ENCODE results near the gene PRKACA. TPM values are rescaled to one million over a fixed set of nuclear protein-coding genes. Genes with fewer than 3 reads are reported as not detected.
A peak's percentile ranks its signal among the peaks of the same experiment; 100 is the strongest.

The PRKACA gene
- total and polyA plus RNA-seq, 4 donors: 43.7 to 103 (median 67.9) TPM

DNA sequence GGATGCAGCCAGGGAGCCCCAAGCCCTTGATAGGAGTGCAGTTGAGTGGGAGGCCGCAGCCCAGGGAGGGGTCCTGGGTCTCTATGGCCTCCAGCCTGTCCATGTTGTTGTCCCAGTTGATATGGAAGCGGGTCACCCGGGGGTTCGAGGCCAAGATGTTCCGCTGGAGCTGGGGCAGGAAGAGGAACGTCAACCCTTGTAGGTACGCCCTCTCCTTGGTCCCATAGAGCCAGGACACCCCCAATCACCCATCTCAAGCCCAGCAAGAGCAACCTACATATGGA is 2.9 kb upstream of the PRKACA start:
- ATAC-seq (ENCODE audit: insufficient read depth, low FRiP score): no peak
- H3K27ac ChIP-seq (ENCODE audit: low read depth in 1 of 2, low read length in 1 of 2): peak overlapping the region in 1 of 2 donors; percentile 9
- H3K4me3 ChIP-seq: no peak overlapping the region
- H3K27me3 ChIP-seq (ENCODE audit: control insufficient read depth in 3 of 3, insufficient read depth in 3 of 3, low read length in 2 of 3): no peaks in the 10 kb centered on the region
- peaks cover 0 to 3% (median 0%) of the 10 kb centered on the region in 4 donors for H3K36me3 ChIP-seq (ENCODE audit: control insufficient read depth in 4 of 4, insufficient read depth in 4 of 4, low read length in 4 of 4)
- H3K9me3 ChIP-seq (ENCODE audit: control insufficient read depth in 4 of 4, insufficient read depth in 3 of 4, low read length in 3 of 4): no peaks in the 10 kb centered on the region
- 94% methylated on average over 7 of the region's 7 CpGs for WGBS, 2 donors
- no peak overlapping the region for H3K9ac ChIP-seq (ENCODE audit: insufficient read depth in 1 of 2, low read length in 2 of 2)
- H3K4me1 ChIP-seq (ENCODE audit: control insufficient read depth in 5 of 5, insufficient read depth in 5 of 5, low read length in 5 of 5): peaks cover 4 to 29% (median 16%) of the 10 kb centered on the region in 5 donors
- TF ChIP-seq, protein P1, sequence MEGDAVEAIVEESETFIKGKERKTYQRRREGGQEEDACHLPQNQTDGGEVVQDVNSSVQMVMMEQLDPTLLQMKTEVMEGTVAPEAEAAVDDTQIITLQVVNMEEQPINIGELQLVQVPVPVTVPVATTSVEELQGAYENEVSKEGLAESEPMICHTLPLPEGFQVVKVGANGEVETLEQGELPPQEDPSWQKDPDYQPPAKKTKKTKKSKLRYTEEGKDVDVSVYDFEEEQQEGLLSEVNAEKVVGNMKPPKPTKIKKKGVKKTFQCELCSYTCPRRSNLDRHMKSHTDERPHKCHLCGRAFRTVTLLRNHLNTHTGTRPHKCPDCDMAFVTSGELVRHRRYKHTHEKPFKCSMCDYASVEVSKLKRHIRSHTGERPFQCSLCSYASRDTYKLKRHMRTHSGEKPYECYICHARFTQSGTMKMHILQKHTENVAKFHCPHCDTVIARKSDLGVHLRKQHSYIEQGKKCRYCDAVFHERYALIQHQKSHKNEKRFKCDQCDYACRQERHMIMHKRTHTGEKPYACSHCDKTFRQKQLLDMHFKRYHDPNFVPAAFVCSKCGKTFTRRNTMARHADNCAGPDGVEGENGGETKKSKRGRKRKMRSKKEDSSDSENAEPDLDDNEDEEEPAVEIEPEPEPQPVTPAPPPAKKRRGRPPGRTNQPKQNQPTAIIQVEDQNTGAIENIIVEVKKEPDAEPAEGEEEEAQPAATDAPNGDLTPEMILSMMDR (IDR thresholded peaks at IDR 0.05; ENCODE audit: control extremely low read depth, extremely low read depth): no peak
- DNase-seq: no peak

GRCh38 chr19:14119644-14120496 is 2.3 kb upstream of the PRKACA start:
- H3K9ac ChIP-seq (ENCODE audit: insufficient read depth in 1 of 2, low read length in 2 of 2): no peak overlapping the region
- 86 to 94% methylated on average over 7 of the region's 7 CpGs for WGBS, 2 donors
- no peak for DNase-seq

DNA sequence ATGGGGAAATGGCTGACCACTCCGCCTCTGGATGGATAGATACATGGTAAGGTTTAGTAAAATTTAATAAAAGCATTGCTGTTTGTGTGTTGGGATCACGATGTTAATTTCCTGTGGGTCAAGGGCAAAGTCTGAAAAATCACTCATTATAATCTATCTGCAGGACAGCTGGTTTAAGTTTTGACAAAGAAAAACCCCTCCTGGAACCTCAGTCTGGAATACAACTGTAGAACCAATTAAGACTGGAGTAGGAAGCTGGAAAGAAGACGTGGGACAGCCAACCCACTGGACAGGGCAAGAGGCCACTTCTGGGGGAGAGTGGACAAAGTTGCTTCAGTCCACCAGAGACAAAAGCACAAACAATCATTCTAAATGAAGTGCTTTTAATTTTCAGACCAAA is 1.6 kb upstream of the PRKACA start:
- ATAC-seq (ENCODE audit: insufficient read depth, low FRiP score) (no peak), DNase-seq (no peak)
- TF ChIP-seq, protein P1 (IDR thresholded peaks at IDR 0.05; ENCODE audit: control extremely low read depth, extremely low read depth): no peak
- no peak overlapping the region for H3K4me3 ChIP-seq
- no peaks in the 10 kb centered on the region for H3K27me3 ChIP-seq (ENCODE audit: control insufficient read depth in 3 of 3, insufficient read depth in 3 of 3, low read length in 2 of 3)
- H3K36me3 ChIP-seq (ENCODE audit: control insufficient read depth in 4 of 4, insufficient read depth in 4 of 4, low read length in 4 of 4): peaks cover 0 to 2% (median 0%) of the 10 kb centered on the region in 4 donors
- peaks cover 5 to 31% (median 17%) of the 10 kb centered on the region in 5 donors for H3K4me1 ChIP-seq (ENCODE audit: control insufficient read depth in 5 of 5, insufficient read depth in 5 of 5, low read length in 5 of 5)
- peak overlapping the region; percentile 95 for H3K27ac ChIP-seq (ENCODE audit: low read depth in 1 of 2, low read length in 1 of 2)
- 24 to 37% methylated on average over 3 of the region's 3 CpGs for WGBS, 2 donors
- peak overlapping the region in 1 of 2 donors; percentile 67 for H3K9ac ChIP-seq (ENCODE audit: insufficient read depth in 1 of 2, low read length in 2 of 2)
- H3K9me3 ChIP-seq (ENCODE audit: control insufficient read depth in 4 of 4, insufficient read depth in 3 of 4, low read length in 3 of 4): no peaks in the 10 kb centered on the region

More at GRCh38 chr19:14119644-14120496, 2.3 kb upstream of the PRKACA start:
- TF ChIP-seq, protein P1 (IDR thresholded peaks at IDR 0.05; ENCODE audit: control extremely low read depth, extremely low read depth): no peak
- Histone ChIP-seq H3K9me3 (ENCODE audit: control insufficient read depth in 4 of 4, insufficient read depth in 3 of 4, low read length in 3 of 4) (no peaks in the 10 kb centered on the region), H3K4me1 (ENCODE audit: control insufficient read depth in 5 of 5, insufficient read depth in 5 of 5, low read length in 5 of 5) (peaks cover 5 to 29% (median 17%) of the 10 kb centered on the region in 5 donors), H3K4me3 (no peak overlapping the region), H3K27ac (ENCODE audit: low read depth in 1 of 2, low read length in 1 of 2) (peak overlapping the region; percentile 95), H3K27me3 (ENCODE audit: control insufficient read depth in 3 of 3, insufficient read depth in 3 of 3, low read length in 2 of 3) (no peaks in the 10 kb centered on the region), H3K36me3 (ENCODE audit: control insufficient read depth in 4 of 4, insufficient read depth in 4 of 4, low read length in 4 of 4) (peaks cover 0 to 5% (median 0%) of the 10 kb centered on the region in 4 donors)
- ATAC-seq (ENCODE audit: insufficient read depth, low FRiP score): no peak
